CD4-positive, alpha-beta T cell (primary cell): ENCODE results near the gene POLK. TPM values are rescaled to one million over a fixed set of nuclear protein-coding genes. Genes with fewer than 3 reads are reported as not detected.

ENCODE experiments used
- ATAC-seq: fragments of 200-7000 bp; cut with Tn5 transposase; one replicate; pipeline ENCODE4 v1.10.0; 2022; ENCODE audit warnings: mild to moderate bottlenecking; ENCODE audit not compliant: poor library complexity
- CTCF ChIA-PET: fragments of 350-600 bp; sonication (Branson Sonifier 250); formaldehyde crosslinking; loops from one replicate; lab custom pipeline; 2021; ENCODE audit warnings: antibody characterized with exemption, inconsistent platforms; lab: Charles Lee
- POLR2A ChIA-PET: fragments of 350-600 bp; sonication (Branson Sonifier 250); formaldehyde crosslinking; loops from one replicate; lab custom pipeline; 2021; ENCODE audit warnings: antibody characterized with exemption, inconsistent platforms; lab: Charles Lee
- DNase-seq, 14 experiments: peaks; one replicate each; pipeline ENCODE4 v3.0.0-alpha.2; 2013 to 2020; ENCODE audit warnings: mixed read lengths in 2 of 14
- H3K27ac ChIP-seq, 2 donors: one replicate each; pipeline versions ENCODE4 v1.5.1 to v1.7.0; 2013; ENCODE audit warnings: low read length in 2 of 2, low read depth in 1 of 2, mild to moderate bottlenecking in 1 of 2
- H3K27me3 ChIP-seq, 2 experiments: 1 replicate in 1 of 2; 2 replicates in 1 of 2; pipeline versions ENCODE4 v1.6.1 to v1.7.0; 2013; ENCODE audit warnings: low read length in 2 of 2, control low read depth in 1 of 2, mild to moderate bottlenecking in 1 of 2, moderate library complexity in 1 of 2; ENCODE audit not compliant: insufficient read depth in 2 of 2, control insufficient read depth in 1 of 2
- H3K36me3 ChIP-seq: one replicate; pipeline ENCODE4 v1.6.1; 2013; ENCODE audit warnings: low read length, control low read depth; ENCODE audit not compliant: insufficient read depth
- H3K4me1 ChIP-seq: one replicate; pipeline ENCODE4 v1.6.1; 2013; ENCODE audit warnings: low read length, control low read depth; ENCODE audit not compliant: insufficient read depth
- H3K4me3 ChIP-seq: one replicate; pipeline ENCODE4 v1.5.1; 2013; ENCODE audit warnings: mild to moderate bottlenecking, low read length, moderate library complexity
- H3K9me3 ChIP-seq, 2 experiments: 1 replicate in 1 of 2; 2 replicates in 1 of 2; pipeline versions ENCODE4 v1.6.1 to v1.7.0; 2013; ENCODE audit warnings: low read length in 2 of 2, mild to moderate bottlenecking in 2 of 2, control low read depth in 1 of 2, moderate library complexity in 1 of 2; ENCODE audit not compliant: control insufficient read depth in 1 of 2, insufficient read depth in 1 of 2
- H3K27ac Mint-ChIP-seq: one replicate; pipeline ENCODE4 v1.8.0; 2020; ENCODE audit warnings: mixed read lengths
- H3K27me3 Mint-ChIP-seq: one replicate; pipeline ENCODE4 v1.8.0; 2021; ENCODE audit warnings: mixed read lengths
- H3K36me3 Mint-ChIP-seq: one replicate; pipeline ENCODE4 v1.8.0; 2021; ENCODE audit warnings: low read depth, mixed read lengths
- H3K4me1 Mint-ChIP-seq: one replicate; pipeline ENCODE4 v1.8.0; 2021; ENCODE audit warnings: low read depth, mixed read lengths
- H3K4me3 Mint-ChIP-seq: one replicate; pipeline ENCODE4 v1.8.0; 2020; ENCODE audit warnings: mild to moderate bottlenecking, mixed read lengths
- H3K9me3 Mint-ChIP-seq: one replicate; pipeline ENCODE4 v1.8.0; 2020; ENCODE audit warnings: mixed read lengths
- intact Hi-C, 2 experiments: fragments of 100-400 bp; cut with DNase I in 1 of 2; cut with micrococcal nuclease in 1 of 2; formaldehyde crosslinking; loops; one replicate each; pipeline versions ENCODE4 v1.15.1 to v1.9.0; 2023 to 2025; cut with DNase I, micrococcal nuclease
- total RNA-seq, 174 experiments: library from RNA in 2 of 174; stranded (reverse) in 2 of 174; gene quantifications; one replicate each; pipeline ENCODE4 v1.2.3 and lab custom pipeline; 2021 to 2026
- TF ChIP-seq, protein P1 (sequence below): fragments of 200-600 bp; IDR thresholded peaks from one replicate; pipeline ENCODE4 v1.8.0; 2022; ENCODE audit warnings: antibody characterized with exemption, mild to moderate bottlenecking

POLK gene
- total RNA-seq, 2 experiments from 2014 or later: 10.0 to 10.3 TPM

DNA sequence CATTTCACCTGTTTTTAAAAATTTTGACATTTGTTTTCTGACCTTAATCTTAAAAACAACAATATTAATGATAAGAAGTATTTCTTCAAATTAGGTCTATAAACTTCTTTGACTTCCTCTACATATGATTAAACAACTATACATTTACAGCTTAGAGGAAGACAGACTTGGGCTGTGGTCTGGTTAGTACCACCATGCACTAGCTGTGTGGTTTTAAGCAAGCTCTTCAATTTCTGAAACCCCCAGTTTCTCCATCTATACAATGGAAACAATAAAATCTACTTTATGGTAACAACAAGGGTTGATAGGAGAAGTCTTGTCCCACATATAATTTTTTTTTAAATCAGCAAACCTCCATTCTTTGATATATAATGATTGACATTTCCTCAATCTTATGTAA lies 115.3 kb downstream of the POLK start:
- ATAC-seq: no peak
- H3K4me1 Mint-ChIP-seq: no peaks in the 10 kb centered on the region
- no peaks in the 10 kb centered on the region for H3K27me3 Mint-ChIP-seq
- H3K4me3 ChIP-seq: no peak overlapping the region
- ChIA-PET CTCF (no interaction called here), POLR2A (no interaction called here)
- TF ChIP-seq, protein P1, sequence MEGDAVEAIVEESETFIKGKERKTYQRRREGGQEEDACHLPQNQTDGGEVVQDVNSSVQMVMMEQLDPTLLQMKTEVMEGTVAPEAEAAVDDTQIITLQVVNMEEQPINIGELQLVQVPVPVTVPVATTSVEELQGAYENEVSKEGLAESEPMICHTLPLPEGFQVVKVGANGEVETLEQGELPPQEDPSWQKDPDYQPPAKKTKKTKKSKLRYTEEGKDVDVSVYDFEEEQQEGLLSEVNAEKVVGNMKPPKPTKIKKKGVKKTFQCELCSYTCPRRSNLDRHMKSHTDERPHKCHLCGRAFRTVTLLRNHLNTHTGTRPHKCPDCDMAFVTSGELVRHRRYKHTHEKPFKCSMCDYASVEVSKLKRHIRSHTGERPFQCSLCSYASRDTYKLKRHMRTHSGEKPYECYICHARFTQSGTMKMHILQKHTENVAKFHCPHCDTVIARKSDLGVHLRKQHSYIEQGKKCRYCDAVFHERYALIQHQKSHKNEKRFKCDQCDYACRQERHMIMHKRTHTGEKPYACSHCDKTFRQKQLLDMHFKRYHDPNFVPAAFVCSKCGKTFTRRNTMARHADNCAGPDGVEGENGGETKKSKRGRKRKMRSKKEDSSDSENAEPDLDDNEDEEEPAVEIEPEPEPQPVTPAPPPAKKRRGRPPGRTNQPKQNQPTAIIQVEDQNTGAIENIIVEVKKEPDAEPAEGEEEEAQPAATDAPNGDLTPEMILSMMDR: no peak
- no peak overlapping the region for H3K4me3 Mint-ChIP-seq
- H3K27ac ChIP-seq: no peak overlapping the region
- H3K27me3 ChIP-seq: no peaks in the 10 kb centered on the region
- intact Hi-C loops: no loop called here
- no peaks in the 10 kb centered on the region for H3K36me3 Mint-ChIP-seq
- no peak overlapping the region for H3K27ac Mint-ChIP-seq
- DNase-seq: no peak
- H3K9me3 ChIP-seq: peaks cover 0 to 4% of the 10 kb centered on the region in 2 experiments
- no peaks in the 10 kb centered on the region for H3K4me1 ChIP-seq
- H3K36me3 ChIP-seq: no peaks in the 10 kb centered on the region
- H3K9me3 Mint-ChIP-seq: no peaks in the 10 kb centered on the region

DNA sequence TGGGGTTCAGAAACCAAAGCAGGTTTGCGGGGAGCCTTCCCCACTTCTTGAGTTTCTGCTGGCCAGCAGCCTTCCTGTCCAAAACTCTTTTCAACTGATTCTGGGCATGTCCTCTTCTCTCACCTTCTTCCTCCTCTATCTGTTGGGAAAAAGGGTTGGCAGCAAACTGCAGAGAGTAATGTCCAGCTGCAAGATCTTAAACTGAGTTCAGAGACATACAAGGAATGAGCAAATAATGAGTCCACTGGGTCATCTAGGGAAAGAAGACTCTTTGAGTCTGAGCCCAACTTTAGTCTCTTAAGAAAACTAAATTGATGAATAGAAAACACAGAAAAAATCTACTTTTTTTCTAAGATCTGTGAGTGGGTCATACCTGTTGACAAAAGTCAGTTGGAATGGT lies 116.1 kb downstream of the POLK start:
- ChIA-PET CTCF (no interaction called here), POLR2A (no interaction called here)
- H3K27ac ChIP-seq: no peak overlapping the region

DNA sequence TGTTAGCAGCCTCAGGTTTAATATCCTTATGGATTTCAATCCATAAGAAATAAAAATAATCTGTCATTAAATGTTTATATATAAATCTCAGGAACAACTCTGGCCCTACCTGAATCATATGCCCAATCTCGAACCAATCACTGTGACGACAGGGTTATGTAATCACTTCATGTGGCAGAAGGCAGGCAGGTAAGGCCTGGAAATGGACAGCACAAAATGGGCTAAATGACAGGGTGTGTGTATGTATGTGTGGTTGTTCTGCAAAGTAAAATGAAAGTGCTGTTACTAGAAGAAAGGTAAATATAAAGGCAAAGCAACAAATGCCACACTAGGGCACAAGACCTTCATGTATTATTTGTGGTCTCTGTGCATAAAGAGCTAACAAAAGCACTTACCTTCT lies 119.2 kb downstream of the POLK start:
- no peaks in the 10 kb centered on the region for H3K36me3 ChIP-seq
- TF ChIP-seq, protein P1: no peak
- H3K4me1 ChIP-seq: no peaks in the 10 kb centered on the region
- ATAC-seq (no peak), DNase-seq (no peak)
- intact Hi-C loops: no loop called here
- Mint-ChIP-seq H3K4me3 (no peak overlapping the region), H3K9me3 (no peaks in the 10 kb centered on the region), H3K4me1 (no peaks in the 10 kb centered on the region), H3K27ac (no peak overlapping the region), H3K36me3 (no peaks in the 10 kb centered on the region), H3K27me3 (no peaks in the 10 kb centered on the region)
- ChIA-PET CTCF (no interaction called here), POLR2A (no interaction called here)
- peaks cover 0 to 4% of the 10 kb centered on the region in 2 experiments for H3K9me3 ChIP-seq
- H3K4me3 ChIP-seq: no peak overlapping the region
- H3K27me3 ChIP-seq: peaks cover 0 to 2% of the 10 kb centered on the region in 2 experiments
- H3K27ac ChIP-seq: no peak overlapping the region

More for the DNA sequence above, 116.1 kb downstream of the POLK start:
- TF ChIP-seq, protein P1: no peak
- H3K4me1 Mint-ChIP-seq: no peaks in the 10 kb centered on the region
- H3K36me3 Mint-ChIP-seq: no peaks in the 10 kb centered on the region
- no peaks in the 10 kb centered on the region for H3K4me1 ChIP-seq
- H3K27ac Mint-ChIP-seq: no peak overlapping the region
- H3K4me3 ChIP-seq: no peak overlapping the region
- H3K9me3 Mint-ChIP-seq: no peaks in the 10 kb centered on the region
- H3K27me3 ChIP-seq: no peaks in the 10 kb centered on the region
- H3K9me3 ChIP-seq: peaks cover 0 to 4% of the 10 kb centered on the region in 2 experiments
- no peak overlapping the region for H3K4me3 Mint-ChIP-seq
- H3K36me3 ChIP-seq: no peaks in the 10 kb centered on the region
- no peaks in the 10 kb centered on the region for H3K27me3 Mint-ChIP-seq
- intact Hi-C loops: no loop called here
- no peak for DNase-seq
- ATAC-seq: no peak
